Right kidney (tissue), 1 donor: Measurements from ENCODE around the gene LRMDA.
A peak's percentile ranks its signal among the peaks of the same experiment; 100 is the strongest.

ENCODE experiments used
- DNase-seq: peaks from one replicate; pipeline ENCODE4 v3.0.0-alpha.2; 2016

The LRMDA gene

DNA sequence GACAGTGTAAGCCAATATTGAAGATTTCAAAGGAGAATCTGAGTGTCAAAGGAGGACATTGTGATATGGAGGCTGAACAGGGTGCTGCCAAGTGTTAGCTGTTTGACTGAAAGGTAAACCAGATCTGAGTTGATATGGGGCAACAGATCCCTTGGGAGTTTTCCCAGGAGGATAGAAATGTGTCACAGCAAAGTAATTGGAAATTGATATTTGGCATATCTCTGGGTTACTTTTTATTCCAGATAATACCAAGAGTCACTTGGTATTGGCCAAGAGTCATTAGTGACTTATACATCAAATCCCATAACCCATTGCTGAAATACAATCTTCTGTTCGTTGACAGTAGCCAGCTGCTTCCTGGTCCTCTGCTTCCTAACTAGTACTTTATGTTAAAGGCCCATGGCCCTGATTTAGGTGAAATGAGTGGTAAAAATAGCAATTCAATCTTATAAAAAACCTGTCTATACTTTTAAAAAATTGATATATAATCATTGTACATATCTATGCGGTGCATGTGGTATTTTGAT lies 922.9 kb downstream of the LRMDA start:
- DNase-seq: no peak

- no peak for DNase-seq
Observed at GRCh38 chr10:76354921-76355320, 923.5 kb downstream of the LRMDA start.

DNA sequence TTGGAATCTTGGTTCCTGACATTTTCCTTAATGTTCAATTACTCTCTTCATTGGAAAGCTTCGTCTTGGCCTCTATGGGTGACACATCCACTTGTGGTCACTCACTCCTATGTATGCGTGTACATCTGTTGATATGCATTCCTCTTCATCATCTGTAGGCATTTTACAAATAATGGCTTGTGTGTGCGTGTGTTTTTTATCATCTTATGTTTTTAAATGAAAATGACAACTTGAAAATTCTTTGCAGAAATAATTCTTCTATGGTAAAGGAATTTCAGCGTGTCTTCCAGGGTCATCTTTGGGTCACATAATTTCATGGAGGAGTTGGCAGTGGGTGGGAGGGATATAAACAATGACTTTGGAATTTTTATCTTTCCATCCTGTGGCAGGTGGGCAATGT lies 925.1 kb downstream of the LRMDA start:
- DNase-seq: no peak

GRCh38 chr10:76357726-76358415 lies 926.4 kb downstream of the LRMDA start:
- DNase-seq: no peak

- no peak for DNase-seq
Observed at GRCh38 chr10:76358743-76359395, 927.4 kb downstream of the LRMDA start.

GRCh38 chr10:76375761-76376160 lies 944.3 kb downstream of the LRMDA start:
- no peak for DNase-seq

DNA sequence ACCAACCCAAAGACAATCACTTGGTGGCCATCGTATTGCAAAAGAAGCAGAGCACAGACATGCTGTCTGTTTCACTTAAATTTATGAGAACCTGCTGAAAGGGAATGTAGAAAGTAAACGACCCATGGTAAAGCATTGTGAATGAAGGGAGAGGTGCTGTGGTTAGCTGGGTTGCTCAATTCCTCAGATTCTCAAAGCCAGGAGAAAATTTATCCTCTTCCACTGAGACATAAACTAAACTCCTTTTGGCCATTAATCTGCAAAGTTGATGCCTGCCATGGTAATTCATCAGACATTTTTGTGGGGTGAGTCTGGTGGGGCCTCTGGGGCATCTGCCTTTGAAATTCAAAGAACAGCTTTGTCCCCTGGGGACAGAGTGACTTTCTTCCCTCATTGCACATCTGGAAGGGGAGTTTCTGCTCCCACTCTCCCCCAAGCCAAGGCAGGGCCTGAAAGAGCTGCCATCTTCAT lies 951.0 kb downstream of the LRMDA start:
- DNase-seq: no peak

- no peak for DNase-seq
Observed at GRCh38 chr10:76388321-76389023, 957.0 kb downstream of the LRMDA start.

DNA sequence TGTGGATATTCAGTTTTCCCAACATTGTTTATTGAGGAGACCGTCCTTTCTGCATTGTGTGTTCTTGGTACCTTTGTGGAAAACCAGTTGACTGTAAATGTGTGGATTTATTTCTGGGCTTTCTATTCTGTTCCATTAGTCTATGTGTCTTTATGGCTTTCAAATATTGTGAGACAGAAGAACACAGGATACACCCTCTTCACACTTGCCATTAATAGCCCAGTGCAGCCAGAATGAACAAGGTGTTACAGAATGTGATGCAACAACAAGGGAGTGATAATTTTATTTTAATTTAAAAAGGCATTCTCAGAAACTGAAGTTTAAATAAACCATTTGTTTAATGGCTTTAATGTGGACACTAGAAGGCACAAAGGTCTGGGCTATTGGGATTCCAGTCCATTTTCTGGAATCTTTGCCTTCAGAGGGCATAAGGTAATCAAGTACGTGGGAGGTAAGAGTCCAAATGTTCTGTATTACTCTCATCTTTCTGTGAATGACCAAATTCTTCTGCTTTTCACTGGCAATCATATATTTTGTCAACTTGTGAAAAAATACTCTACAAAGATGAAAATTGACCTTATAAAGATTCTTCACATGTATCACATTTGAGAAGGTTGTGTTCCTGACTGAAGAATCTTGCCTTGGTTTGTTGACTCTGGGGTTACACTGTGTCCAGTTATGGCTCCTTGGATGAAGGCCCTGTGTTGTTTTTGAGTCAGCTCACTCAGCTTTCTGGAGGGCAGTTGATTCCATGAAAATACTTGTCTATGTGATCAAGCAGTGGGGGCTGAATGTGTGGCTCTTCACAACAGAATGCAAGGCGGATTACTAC lies 962.7 kb downstream of the LRMDA start:
- DNase-seq: no peak

DNA sequence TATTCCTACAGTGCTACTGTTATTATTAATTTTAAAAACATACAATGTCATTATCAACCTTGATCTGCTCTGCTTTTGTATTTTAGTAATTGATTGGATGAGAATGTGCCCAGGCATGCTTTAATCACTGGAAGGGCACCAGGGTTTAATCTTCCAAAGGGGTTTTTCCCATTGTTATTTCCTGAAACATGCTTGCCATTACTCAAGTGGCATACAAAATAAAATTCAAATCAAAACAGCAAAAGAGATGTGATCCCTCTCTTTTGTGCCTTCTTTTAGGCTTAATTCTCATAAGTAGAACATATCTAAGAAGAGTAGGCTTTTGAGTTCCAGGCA lies 963.3 kb downstream of the LRMDA start:
- no peak for DNase-seq

- DNase-seq: no peak
Observed at GRCh38 chr10:76395251-76395650, 963.8 kb downstream of the LRMDA start.

GRCh38 chr10:76396134-76396533 lies 964.7 kb downstream of the LRMDA start:
- DNase-seq: no peak

GRCh38 chr10:76397181-76398042 lies 966.0 kb downstream of the LRMDA start:
- peak; percentile 41 for DNase-seq

DNA sequence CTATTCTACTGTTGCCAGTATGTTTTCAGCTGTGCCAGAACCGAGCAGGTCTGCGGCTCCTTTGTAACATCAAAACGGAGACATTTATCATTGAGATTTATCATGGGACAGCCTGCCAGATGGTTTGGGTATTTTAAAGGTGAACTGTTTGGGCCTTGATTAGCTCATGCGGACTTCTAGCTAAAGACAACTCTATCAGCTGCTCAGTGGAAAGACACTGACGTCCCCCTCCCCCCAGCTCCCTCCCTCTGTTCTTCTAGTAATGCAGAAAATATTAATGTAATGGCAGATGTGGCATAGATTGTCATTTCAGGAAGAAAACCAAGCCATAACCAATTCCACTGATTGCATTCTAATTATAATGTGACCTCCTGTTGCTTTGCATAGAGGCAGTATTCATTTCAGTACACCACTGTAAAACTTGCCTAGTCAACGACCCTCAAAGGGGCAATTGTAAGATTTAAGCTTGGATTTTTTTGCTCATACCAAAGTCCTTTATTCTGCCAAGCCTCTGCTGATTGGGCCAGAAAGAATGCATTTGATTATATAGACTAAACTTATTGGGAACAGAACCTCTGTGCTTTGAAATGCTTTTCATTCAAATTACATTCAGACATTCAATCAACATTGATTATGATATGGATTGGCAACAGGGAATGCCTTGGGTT lies 966.8 kb downstream of the LRMDA start:
- no peak for DNase-seq

DNA sequence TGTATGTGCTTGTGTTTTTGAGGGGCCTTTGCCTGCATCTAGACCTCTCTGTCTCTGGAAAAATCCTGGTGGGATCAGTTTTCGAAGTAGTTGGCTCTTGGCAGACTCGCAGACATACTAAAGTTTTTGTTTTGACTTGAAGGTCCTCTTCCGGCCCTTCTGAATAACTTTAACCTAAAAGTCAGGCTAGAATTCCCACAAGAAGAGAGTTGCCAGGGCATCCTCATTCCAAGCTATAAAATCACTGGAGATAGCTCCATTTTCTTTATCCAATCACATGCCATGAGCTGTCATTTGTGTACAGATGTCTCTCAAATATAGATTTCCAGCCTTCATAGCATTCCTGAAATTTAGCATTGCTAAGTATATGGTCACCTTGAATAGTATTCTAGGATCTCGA lies 967.8 kb downstream of the LRMDA start:
- DNase-seq: no peak

- DNase-seq: no peak
Observed at GRCh38 chr10:76401006-76401405, 969.6 kb downstream of the LRMDA start.

- no peak for DNase-seq
Observed at GRCh38 chr10:76403912-76404311, 972.5 kb downstream of the LRMDA start.

DNA sequence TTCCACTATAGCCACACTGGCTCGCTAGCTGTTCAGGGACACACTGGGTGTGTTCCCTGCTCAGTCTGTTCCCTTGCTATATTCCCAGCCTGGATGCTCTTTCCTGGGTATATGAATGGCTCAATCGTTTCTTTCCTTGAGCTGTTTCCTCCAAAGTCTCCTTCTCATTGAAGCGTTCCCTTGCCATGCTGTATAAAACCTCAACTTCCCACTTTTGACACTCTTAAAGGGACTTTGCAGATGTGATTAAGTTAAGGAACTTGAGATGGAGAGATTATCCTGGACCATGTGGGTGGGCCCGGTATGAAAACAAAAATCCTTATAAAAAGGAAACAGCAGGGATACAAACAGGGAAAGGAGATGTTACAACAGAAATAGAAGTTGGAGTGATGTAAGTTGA lies 973.1 kb downstream of the LRMDA start:
- DNase-seq: no peak

DNA sequence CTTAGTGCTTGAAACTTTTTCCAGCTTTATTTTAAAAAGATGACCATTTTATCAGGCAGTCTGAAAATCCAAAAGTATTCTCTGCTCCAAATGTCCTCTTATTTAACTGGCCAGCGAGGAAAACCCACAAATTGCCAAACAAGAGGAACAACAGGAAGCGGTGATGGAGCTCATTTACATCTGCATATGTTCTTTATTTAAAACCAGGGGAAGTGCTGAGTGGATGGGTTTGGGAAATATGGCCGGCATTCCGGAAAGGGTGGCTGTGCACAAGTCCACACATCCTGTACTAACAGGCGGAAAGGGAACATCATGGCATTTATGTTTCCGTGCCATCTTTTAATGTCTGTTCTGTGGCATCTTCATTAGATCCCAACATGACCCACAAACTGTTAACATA lies 974.5 kb downstream of the LRMDA start:
- no peak for DNase-seq

DNA sequence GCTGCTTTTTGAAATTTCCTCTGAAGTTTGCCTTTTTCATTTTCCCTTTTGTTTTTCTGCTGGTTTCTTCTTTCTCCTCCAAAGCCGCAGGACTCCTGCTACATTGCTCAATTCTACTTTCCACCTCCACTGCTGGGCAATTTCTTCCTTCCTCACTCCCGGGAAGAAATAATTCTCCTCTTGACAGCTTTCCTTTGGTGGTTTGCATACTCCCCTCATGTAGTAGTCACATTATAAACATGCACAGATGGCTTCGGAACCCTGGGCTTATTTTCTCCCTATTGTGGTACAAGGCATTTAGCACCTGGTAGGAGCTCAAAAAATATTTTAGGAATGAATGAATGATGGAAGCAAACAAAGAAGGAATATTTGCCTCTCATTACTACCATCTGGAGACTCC lies 977.2 kb downstream of the LRMDA start:
- DNase-seq: no peak
